Pancreas (tissue), 10 donors: Measurements from ENCODE around the gene CRYBG3. TPM values are rescaled to one million over a fixed set of nuclear protein-coding genes. Genes with fewer than 3 reads are reported as not detected.

Experiments
- ATAC-seq, 4 donors: fragments of 200-7000 bp; cut with Tn5 transposase; one replicate each; pipeline versions ENCODE4 v1.8.0 to v1.9.1; 2020; ENCODE audit warnings: mild to moderate bottlenecking in 4 of 4, moderate library complexity in 4 of 4
- DNase-seq, 6 donors: peaks; one replicate each; pipeline ENCODE4 v3.0.0-alpha.2; 2020
- FAIRE-seq: peaks from 2 replicates; lab custom pipeline; 2012; peaks lifted over from hg19 to GRCh38; lab: Jason Lieb, UNC
- H3K27ac ChIP-seq, 4 donors: fragments of 200-600 bp; sonication (generic); 1 replicate in 3 of 4; 2 replicates in 1 of 4; pipeline versions ENCODE4 v1.5.0 to v1.8.0; 2020
- H3K27me3 ChIP-seq, 4 donors: fragments of 200-600 bp; one replicate each; pipeline ENCODE4 v1.8.0; 2021
- H3K36me3 ChIP-seq, 3 donors: fragments of 200-600 bp; sonication (generic) in 1 of 3; one replicate each; pipeline versions ENCODE4 v1.5.0 to v1.8.0; 2020 to 2021
- H3K4me1 ChIP-seq, 3 donors: fragments of 200-600 bp; one replicate each; pipeline ENCODE4 v1.8.0; 2021
- H3K4me3 ChIP-seq, 4 donors: fragments of 200-600 bp; sonication (generic) in 2 of 4; one replicate each; pipeline versions ENCODE4 v1.5.0 to v1.8.0; 2020 to 2021
- H3K9me3 ChIP-seq, 4 donors: fragments of 200-600 bp; one replicate each; pipeline ENCODE4 v1.8.0; 2021
- WGBS, 2 donors: extraction: QIAGEN DNeasy Blood & Tissue Kit; methylation state at CpG; one replicate each; pipeline ENCODE4 v1.1.7; 2013; 5-methylcytosine and 5-hydroxymethylcytosine counted together
- intact Hi-C, 3 donors: fragments of 100-400 bp; cut with DNase I; formaldehyde crosslinking; loops; one replicate each; pipeline versions ENCODE4 v1.11.1 to v1.14.2; 2022
- polyA plus RNA-seq, 2 donors: library from polyadenylated mRNA; stranded (reverse); fragments of 200-250 nt; gene quantifications; one replicate each; pipeline ENCODE4 v1.2.3, GENCODE V29; 2013
- total RNA-seq, 6 donors: library from RNA; stranded (reverse); fragmentation: NEBNext Ultra II Directional in 4 of 6; extraction: Animal tissue kit (Norgen Biotek cat#: 25700) in 4 of 6; gene quantifications; one replicate each; pipeline versions ENCODE4 v1.2.1 to v1.2.4, GENCODE V29; 2021 to 2023
- TF ChIP-seq, protein P1 (sequence below), 4 donors: fragments of 200-600 bp; sonication (generic) in 3 of 4; IDR thresholded peaks; one replicate each; pipeline versions ENCODE4 v1.5.0 to v1.8.0; 2021; ENCODE audit warnings: antibody characterized with exemption in 4 of 4
- donor health status: healthy with polysubstance abuse.
- donor health status: DM: no; HTN: no; CAD: no; lungs with moderate emphysema.
- donor health status: DM: no; HTN: no; CAD: no.
- donor health status: control.
- donor health status: control.
- donor health status: Bipolar disorder and iron deficiency.
- donor health status: DM: yes; HTN: yes; CAD: no.
- donor health status: DM: no; HTN: no; CAD: no.
- donor health status: DM: no; HTN: no; CAD: no.
- donor health status: DM: yes; HTN: yes; CAD: no.

CRYBG3 gene
- total and polyA plus RNA-seq, 8 donors: 3.1 to 15.2 (median 10.2) TPM

GRCh38 chr3:97930018-97930417 is 108.2 kb downstream of the CRYBG3 start:
- FAIRE-seq (no peak), DNase-seq (no peak), ATAC-seq (no peak)
- H3K36me3 ChIP-seq: no peaks in the 10 kb centered on the region
- H3K27ac ChIP-seq: no peak overlapping the region
- TF ChIP-seq, protein P1, sequence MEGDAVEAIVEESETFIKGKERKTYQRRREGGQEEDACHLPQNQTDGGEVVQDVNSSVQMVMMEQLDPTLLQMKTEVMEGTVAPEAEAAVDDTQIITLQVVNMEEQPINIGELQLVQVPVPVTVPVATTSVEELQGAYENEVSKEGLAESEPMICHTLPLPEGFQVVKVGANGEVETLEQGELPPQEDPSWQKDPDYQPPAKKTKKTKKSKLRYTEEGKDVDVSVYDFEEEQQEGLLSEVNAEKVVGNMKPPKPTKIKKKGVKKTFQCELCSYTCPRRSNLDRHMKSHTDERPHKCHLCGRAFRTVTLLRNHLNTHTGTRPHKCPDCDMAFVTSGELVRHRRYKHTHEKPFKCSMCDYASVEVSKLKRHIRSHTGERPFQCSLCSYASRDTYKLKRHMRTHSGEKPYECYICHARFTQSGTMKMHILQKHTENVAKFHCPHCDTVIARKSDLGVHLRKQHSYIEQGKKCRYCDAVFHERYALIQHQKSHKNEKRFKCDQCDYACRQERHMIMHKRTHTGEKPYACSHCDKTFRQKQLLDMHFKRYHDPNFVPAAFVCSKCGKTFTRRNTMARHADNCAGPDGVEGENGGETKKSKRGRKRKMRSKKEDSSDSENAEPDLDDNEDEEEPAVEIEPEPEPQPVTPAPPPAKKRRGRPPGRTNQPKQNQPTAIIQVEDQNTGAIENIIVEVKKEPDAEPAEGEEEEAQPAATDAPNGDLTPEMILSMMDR (IDR thresholded peaks at IDR 0.05): no peak
- intact Hi-C loops: no loop called here
- no peaks in the 10 kb centered on the region for H3K4me1 ChIP-seq
- no peaks in the 10 kb centered on the region for H3K9me3 ChIP-seq
- H3K27me3 ChIP-seq: no peaks in the 10 kb centered on the region
- H3K4me3 ChIP-seq: no peak overlapping the region

GRCh38 chr3:97931218-97931617 is 109.4 kb downstream of the CRYBG3 start:
- intact Hi-C loops: no loop called here
- Histone ChIP-seq H3K27ac (no peak overlapping the region), H3K9me3 (no peaks in the 10 kb centered on the region), H3K27me3 (no peaks in the 10 kb centered on the region), H3K4me1 (no peaks in the 10 kb centered on the region), H3K4me3 (no peak overlapping the region), H3K36me3 (no peaks in the 10 kb centered on the region)
- DNase-seq (no peak), ATAC-seq (no peak), FAIRE-seq (no peak)
- TF ChIP-seq, protein P1 (IDR thresholded peaks at IDR 0.05): no peak
- WGBS, 2 donors: 53 to 56% methylated on average over 2 of the region's 2 CpGs

- Histone ChIP-seq H3K27me3 (no peaks in the 10 kb centered on the region), H3K4me1 (no peaks in the 10 kb centered on the region), H3K4me3 (no peak overlapping the region), H3K9me3 (no peaks in the 10 kb centered on the region), H3K36me3 (no peaks in the 10 kb centered on the region), H3K27ac (no peak overlapping the region)
- peak in 3 of 4 donors; percentile 13 to 62 (median 38) for ATAC-seq
- 80 to 82% methylated on average over 4 of the region's 4 CpGs for WGBS, 2 donors
- FAIRE-seq: no peak
- intact Hi-C loops: no loop called here
- TF ChIP-seq, protein P1 (IDR thresholded peaks at IDR 0.05): no peak
- no peak for DNase-seq
Measured at GRCh38 chr3:97932387-97932801, 110.6 kb downstream of the CRYBG3 start.

DNA sequence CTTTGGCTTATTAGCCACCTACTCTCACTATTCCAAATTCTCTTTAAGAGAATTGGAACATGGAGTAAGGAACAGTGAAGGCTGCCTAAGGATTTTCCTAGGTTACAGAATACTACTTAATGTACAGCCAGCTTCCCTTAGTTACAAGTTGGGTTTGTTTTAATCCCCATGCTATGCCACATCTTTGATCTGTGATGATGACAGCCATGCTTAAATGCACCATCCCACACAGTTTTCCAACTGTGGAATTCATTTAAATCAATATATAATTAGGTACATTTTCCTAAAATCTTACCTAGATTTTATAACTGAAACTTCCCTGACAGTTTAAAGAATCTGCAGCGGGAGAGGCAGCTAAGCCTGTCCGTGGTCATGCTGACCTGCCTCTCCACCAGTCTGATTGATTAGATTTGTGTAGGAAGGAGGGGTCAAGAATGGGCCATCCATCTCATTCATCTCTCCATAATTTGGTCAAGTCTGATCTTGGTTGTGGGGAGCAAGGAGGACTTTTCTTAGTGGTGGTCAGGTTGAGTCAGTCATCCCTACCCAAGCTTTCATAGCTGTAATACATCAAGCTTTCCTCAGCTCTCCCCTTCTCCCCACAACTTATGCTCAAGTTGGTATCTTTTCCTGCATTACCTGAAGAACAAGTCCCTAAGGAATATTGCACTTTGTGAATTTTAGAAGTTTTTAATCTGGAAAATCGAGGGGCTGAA is 113.3 kb downstream of the CRYBG3 start:
- Histone ChIP-seq H3K36me3 (no peaks in the 10 kb centered on the region), H3K4me1 (no peaks in the 10 kb centered on the region), H3K9me3 (no peaks in the 10 kb centered on the region), H3K27ac (no peak overlapping the region), H3K4me3 (no peak overlapping the region), H3K27me3 (no peaks in the 10 kb centered on the region)
- intact Hi-C loops: no loop called here
- WGBS, 2 donors: 90 to 95% methylated on average over 3 of the region's 3 CpGs
- TF ChIP-seq, protein P1 (IDR thresholded peaks at IDR 0.05): no peak
- ATAC-seq (no peak), DNase-seq (no peak), FAIRE-seq (no peak)

DNA sequence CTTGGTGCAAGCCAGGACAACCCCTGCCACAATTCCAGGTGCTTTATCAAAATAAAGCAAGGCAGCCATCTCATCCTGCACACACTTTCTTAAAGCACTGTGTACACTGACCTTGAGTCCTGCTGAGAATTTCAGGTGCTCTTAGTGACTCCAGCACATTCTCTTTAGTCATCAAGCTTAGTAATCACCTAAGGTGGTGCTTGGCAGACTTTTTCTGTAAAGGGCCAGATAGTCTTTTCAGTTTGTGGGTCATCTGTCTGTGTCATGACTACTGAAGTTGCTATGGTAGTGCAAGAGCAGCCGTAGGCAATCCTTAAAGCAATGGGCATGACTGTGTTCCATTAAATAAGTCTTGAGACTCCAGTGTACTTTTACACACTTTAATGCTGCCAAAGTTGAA is 114.0 kb downstream of the CRYBG3 start:
- intact Hi-C loops: no loop called here
- TF ChIP-seq, protein P1 (IDR thresholded peaks at IDR 0.05): no peak
- no peaks in the 10 kb centered on the region for H3K27me3 ChIP-seq
- no peaks in the 10 kb centered on the region for H3K36me3 ChIP-seq
- H3K4me3 ChIP-seq: no peak overlapping the region
- H3K9me3 ChIP-seq: no peaks in the 10 kb centered on the region
- FAIRE-seq: no peak
- H3K4me1 ChIP-seq: no peaks in the 10 kb centered on the region
- no peak overlapping the region for H3K27ac ChIP-seq
- peak in 3 of 4 donors; percentile 22 to 74 (median 70) for ATAC-seq
- DNase-seq: no peak
- 90 to 91% methylated on average over 1 of the region's 1 CpG for WGBS, 2 donors
